Keratinocyte (primary cell): ENCODE results near the gene ANKHD1.

Source experiments
- EZH2 ChIP-seq: IDR thresholded peaks from one replicate; pipeline ENCODE4 v1.6.1; 2012; ENCODE audit warnings: inconsistent platforms, mild to moderate bottlenecking, low read length, moderate library complexity
- TF ChIP-seq, protein P1 (sequence below), 3 experiments: IDR thresholded peaks in 1 of 3; conservative IDR thresholded peaks in 1 of 3; optimal IDR thresholded peaks in 1 of 3; 2 replicates in 2 of 3; 3 replicates in 1 of 3; pipeline versions ENCODE3 to v1.5.1; 2011; ENCODE audit warnings: low read length in 3 of 3, mild to moderate bottlenecking in 3 of 3, moderate library complexity in 2 of 3, control low read depth in 1 of 3, inconsistent platforms in 1 of 3; ENCODE audit not compliant: insufficient read depth in 2 of 3; ENCODE audit errors: extremely low read depth in 1 of 3

DNA sequence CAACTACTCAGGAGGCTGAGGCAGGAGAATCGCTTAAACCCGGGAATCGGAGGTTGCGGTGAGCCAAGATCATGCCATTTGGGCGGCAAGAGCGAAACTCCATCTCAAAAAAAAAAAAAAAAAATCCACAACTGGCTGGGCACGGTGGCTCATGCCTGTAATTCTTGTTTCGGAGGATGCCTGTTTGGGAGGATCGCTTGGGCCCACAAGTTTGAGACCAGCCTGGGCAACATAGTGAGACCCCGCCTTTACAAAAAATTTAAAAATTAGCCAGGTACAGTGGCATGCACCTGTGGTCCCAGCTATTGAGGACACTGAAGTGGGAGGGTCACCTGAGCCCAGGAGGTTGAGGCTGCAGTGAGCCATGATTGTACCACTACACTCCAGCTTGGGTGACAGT lies 144.0 kb downstream of the ANKHD1 start:
- TF ChIP-seq, protein P1, sequence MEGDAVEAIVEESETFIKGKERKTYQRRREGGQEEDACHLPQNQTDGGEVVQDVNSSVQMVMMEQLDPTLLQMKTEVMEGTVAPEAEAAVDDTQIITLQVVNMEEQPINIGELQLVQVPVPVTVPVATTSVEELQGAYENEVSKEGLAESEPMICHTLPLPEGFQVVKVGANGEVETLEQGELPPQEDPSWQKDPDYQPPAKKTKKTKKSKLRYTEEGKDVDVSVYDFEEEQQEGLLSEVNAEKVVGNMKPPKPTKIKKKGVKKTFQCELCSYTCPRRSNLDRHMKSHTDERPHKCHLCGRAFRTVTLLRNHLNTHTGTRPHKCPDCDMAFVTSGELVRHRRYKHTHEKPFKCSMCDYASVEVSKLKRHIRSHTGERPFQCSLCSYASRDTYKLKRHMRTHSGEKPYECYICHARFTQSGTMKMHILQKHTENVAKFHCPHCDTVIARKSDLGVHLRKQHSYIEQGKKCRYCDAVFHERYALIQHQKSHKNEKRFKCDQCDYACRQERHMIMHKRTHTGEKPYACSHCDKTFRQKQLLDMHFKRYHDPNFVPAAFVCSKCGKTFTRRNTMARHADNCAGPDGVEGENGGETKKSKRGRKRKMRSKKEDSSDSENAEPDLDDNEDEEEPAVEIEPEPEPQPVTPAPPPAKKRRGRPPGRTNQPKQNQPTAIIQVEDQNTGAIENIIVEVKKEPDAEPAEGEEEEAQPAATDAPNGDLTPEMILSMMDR (optimal IDR thresholded peaks at IDR 0.05 in 1 of 3, IDR thresholded peaks at IDR 0.05 in 1 of 3, conservative IDR thresholded peaks at IDR 0.05 in 1 of 3; ENCODE audit: extremely low read depth in 1 of 3, insufficient read depth in 2 of 3, low read length in 3 of 3): no peak
- TF ChIP-seq EZH2: no peak
